ENCODE measurements around the gene BCL2L15.

DNA sequence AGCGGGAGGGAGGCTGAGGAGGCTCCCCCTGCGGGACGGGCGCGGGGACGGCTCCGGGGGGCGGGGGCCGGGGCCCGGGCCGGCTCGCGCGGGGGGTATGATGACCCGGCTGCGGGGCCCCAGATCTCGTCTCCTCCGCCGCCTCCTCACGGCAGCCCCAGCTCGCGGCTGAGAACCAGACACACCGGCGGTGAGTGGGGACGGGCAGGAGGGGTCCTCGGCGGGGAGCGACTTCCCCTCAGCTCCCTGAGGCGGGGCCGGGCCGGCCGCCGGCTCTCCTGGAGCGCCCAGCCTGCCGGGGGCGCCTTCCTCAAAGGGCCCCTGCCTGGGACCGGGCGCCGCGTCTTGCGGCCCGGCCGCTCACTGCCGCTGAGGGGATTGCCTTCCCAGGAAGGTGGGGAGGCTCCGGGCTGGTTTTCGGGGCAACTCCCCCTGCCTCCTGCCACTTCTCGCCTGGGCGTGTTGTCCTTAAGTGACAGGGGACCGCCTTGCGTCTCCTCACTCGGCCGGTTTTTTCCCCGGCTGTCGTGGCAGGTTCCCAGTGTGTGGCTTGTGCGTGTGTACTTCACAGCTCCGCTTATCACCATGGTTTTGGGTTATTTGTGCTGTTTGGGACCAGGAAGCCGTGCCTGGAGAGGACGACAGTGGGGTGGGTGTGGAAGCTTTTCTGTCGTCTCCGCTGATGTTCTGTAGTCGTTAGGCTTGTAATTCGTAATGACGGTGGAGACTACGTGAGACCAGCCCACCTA is 42.5 kb upstream of the BCL2L15 start:
- TF ChIP-seq, protein P1, sequence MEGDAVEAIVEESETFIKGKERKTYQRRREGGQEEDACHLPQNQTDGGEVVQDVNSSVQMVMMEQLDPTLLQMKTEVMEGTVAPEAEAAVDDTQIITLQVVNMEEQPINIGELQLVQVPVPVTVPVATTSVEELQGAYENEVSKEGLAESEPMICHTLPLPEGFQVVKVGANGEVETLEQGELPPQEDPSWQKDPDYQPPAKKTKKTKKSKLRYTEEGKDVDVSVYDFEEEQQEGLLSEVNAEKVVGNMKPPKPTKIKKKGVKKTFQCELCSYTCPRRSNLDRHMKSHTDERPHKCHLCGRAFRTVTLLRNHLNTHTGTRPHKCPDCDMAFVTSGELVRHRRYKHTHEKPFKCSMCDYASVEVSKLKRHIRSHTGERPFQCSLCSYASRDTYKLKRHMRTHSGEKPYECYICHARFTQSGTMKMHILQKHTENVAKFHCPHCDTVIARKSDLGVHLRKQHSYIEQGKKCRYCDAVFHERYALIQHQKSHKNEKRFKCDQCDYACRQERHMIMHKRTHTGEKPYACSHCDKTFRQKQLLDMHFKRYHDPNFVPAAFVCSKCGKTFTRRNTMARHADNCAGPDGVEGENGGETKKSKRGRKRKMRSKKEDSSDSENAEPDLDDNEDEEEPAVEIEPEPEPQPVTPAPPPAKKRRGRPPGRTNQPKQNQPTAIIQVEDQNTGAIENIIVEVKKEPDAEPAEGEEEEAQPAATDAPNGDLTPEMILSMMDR (IDR thresholded peaks at IDR 0.05; ENCODE audit: borderline replicate concordance, extremely low read depth, low read length, poor library complexity, severe bottlenecking): peak; percentile 25
- no peak for TF ChIP-seq EZH2 (IDR thresholded peaks at IDR 0.05; ENCODE audit: borderline replicate concordance, low read depth, low read length, severe bottlenecking)
